Measurements from ENCODE around the gene SSRP1. TPM values are rescaled to one million over a fixed set of nuclear protein-coding genes. Genes with fewer than 3 reads are reported as not detected.

Gene SSRP1
- total and polyA plus RNA-seq, 2 of the 13 experiments (the other 11 are each of a cell fraction or from before 2014, with no cell fraction given), result 93.6 to 129 TPM

- TF ChIP-seq ATF2 (CRISPR knock-in tag; IDR thresholded peaks at IDR 0.05), result peak; percentile 60; the same call in 1 of the 2 replicates
- peak; percentile 75; the same call in 1 of the 2 replicates for TF ChIP-seq KDM2A (CRISPR knock-in tag; IDR thresholded peaks at IDR 0.05; ENCODE audit: borderline replicate concordance, low read depth)
- peak; percentile 43 for TF ChIP-seq RBM39 (IDR thresholded peaks at IDR 0.05; ENCODE audit: low read depth, low read length, poor library complexity, severe bottlenecking)
- 0 out of 2 replicates have a peak, but pooled peaks have one; percentile 48 for TF ChIP-seq MYC (CRISPR knock-in tag; IDR thresholded peaks at IDR 0.05; ENCODE audit: borderline replicate concordance)
- TF ChIP-seq SP1 (IDR thresholded peaks at IDR 0.05), result no peak
- TF ChIP-seq SP1 (CRISPR knock-in tag; IDR thresholded peaks at IDR 0.05), result peak; percentile 62
- no peak for TF ChIP-seq ZIK1 (CRISPR knock-in tag; IDR thresholded peaks at IDR 0.05; ENCODE audit: borderline replicate concordance, low read depth)
- TF ChIP-seq STAT6 (CRISPR knock-in tag; IDR thresholded peaks at IDR 0.05; ENCODE audit: borderline replicate concordance), result 0 out of 2 replicates have a peak, but pooled peaks have one; percentile 56
- TF ChIP-seq MTA1 (CRISPR knock-in tag; IDR thresholded peaks at IDR 0.05; ENCODE audit: borderline replicate concordance), result 0 out of 2 replicates have a peak, but pooled peaks have one; percentile 14
- TF ChIP-seq ZSCAN20 (CRISPR knock-in tag; IDR thresholded peaks at IDR 0.05; ENCODE audit: borderline replicate concordance), result 0 out of 2 replicates have a peak, but pooled peaks have one; percentile 55
- peak; percentile 76 for TF ChIP-seq GABPB1 (CRISPR knock-in tag; IDR thresholded peaks at IDR 0.05)
- peak; percentile 14; the same call in 1 of the 2 replicates for TF ChIP-seq REPIN1 (CRISPR knock-in tag; IDR thresholded peaks at IDR 0.05; ENCODE audit: borderline replicate concordance, low read depth)
- TF ChIP-seq HNRNPL (IDR thresholded peaks at IDR 0.05; ENCODE audit: low read depth, low read length), result 0 out of 2 replicates have a peak, but pooled peaks have one; percentile 54
- TF ChIP-seq HOXA5 (CRISPR knock-in tag; IDR thresholded peaks at IDR 0.05), result peak; percentile 35; the same call in 1 of the 2 replicates
- TF ChIP-seq ARID3A (IDR thresholded peaks at IDR 0.05; ENCODE audit: low read depth, low read length), result peak; percentile 40; the same call in 1 of the 2 replicates
- TF ChIP-seq DPF2 (CRISPR knock-in tag; IDR thresholded peaks at IDR 0.05; ENCODE audit: borderline replicate concordance, low read depth), result no peak
- peak in 1 of 2 experiments; percentile 29; a peak in 1 of 4 replicates for TF ChIP-seq REST (IDR thresholded peaks at IDR 0.05; ENCODE audit: borderline replicate concordance in 1 of 2, low read depth in 1 of 2, low read length in 2 of 2)
Measured at GRCh38 chr11:57324886-57325734, 10.6 kb downstream of the SSRP1 start, which contains the start of gene TNKS1BP1 (continued).

Measured in HepG2 (cell line).